ENCODE measurements around the gene XKR3. TPM values are rescaled to one million over a fixed set of nuclear protein-coding genes. Genes with fewer than 3 reads are reported as not detected.

Gene XKR3
- total RNA-seq, 1 donor from 2014 or later: not detected

DNA sequence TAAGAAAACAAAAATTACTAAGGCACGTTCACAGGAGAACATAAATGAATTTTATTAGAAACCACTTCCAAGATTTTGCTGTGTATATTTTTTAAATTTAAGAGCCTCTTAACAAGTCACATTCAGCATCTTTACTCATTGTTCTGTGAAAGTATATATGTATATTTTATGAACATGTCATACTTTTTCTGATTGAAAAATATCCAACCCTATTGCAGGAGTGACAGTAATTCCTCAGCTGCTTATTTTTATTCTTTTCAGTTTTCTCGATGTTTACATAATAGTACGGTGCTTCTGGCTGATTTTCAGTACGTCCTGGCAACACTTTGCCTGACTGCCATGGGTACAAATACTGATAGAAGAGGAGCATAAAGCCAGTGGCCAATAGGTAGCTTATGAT lies 41.8 kb downstream of the XKR3 start:
- no peak overlapping the region for H3K27ac Mint-ChIP-seq
- TF ChIP-seq, protein P1, sequence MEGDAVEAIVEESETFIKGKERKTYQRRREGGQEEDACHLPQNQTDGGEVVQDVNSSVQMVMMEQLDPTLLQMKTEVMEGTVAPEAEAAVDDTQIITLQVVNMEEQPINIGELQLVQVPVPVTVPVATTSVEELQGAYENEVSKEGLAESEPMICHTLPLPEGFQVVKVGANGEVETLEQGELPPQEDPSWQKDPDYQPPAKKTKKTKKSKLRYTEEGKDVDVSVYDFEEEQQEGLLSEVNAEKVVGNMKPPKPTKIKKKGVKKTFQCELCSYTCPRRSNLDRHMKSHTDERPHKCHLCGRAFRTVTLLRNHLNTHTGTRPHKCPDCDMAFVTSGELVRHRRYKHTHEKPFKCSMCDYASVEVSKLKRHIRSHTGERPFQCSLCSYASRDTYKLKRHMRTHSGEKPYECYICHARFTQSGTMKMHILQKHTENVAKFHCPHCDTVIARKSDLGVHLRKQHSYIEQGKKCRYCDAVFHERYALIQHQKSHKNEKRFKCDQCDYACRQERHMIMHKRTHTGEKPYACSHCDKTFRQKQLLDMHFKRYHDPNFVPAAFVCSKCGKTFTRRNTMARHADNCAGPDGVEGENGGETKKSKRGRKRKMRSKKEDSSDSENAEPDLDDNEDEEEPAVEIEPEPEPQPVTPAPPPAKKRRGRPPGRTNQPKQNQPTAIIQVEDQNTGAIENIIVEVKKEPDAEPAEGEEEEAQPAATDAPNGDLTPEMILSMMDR (IDR thresholded peaks at IDR 0.05; ENCODE audit: unreplicated experiment): no peak
- no peaks in the 10 kb centered on the region for H3K9me3 Mint-ChIP-seq (ENCODE audit: low read depth)
- peaks cover 2% of the 10 kb centered on the region for H3K4me1 Mint-ChIP-seq (ENCODE audit: low read depth)
- no peaks in the 10 kb centered on the region for H3K27me3 Mint-ChIP-seq
- no peak for DNase-seq (ENCODE audit: low spot score, unreplicated experiment)
- no peaks in the 10 kb centered on the region for H3K36me3 Mint-ChIP-seq (ENCODE audit: insufficient read depth)
- no peak overlapping the region for H3K4me3 Mint-ChIP-seq (ENCODE audit: low read depth)

DNA sequence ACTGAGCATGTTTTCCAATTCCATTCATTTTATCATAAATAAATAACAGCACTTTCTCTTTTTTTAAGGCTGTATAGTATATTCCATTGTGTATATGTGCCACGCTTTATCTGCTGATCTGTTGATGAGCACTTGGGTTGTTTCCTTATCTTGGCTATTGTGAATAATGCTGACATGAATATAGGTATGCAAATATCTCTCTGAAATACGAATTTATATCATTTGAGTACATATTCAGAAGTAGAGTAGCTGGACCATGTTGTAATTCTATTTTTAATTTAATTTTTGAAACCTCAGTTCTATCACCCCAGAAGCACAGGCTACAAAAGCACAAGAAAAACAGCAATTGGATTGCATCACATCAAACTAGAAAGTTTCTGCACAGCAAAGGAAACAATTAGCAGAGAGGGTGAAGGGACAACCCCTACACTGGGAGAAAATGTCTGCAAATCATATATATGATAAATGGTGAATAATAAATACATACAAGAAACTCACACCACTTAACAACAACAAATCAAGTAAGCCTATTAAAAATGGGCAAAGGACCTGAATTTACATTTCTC lies 43.4 kb downstream of the XKR3 start:
- no peak overlapping the region for H3K27ac Mint-ChIP-seq
- no peaks in the 10 kb centered on the region for H3K9me3 Mint-ChIP-seq (ENCODE audit: low read depth)
- no peak overlapping the region for H3K4me3 Mint-ChIP-seq (ENCODE audit: low read depth)
- no peaks in the 10 kb centered on the region for H3K4me1 Mint-ChIP-seq (ENCODE audit: low read depth)
- TF ChIP-seq, protein P1 (IDR thresholded peaks at IDR 0.05; ENCODE audit: unreplicated experiment): no peak
- DNase-seq (ENCODE audit: low spot score, unreplicated experiment): no peak
- no peaks in the 10 kb centered on the region for H3K27me3 Mint-ChIP-seq
- no peaks in the 10 kb centered on the region for H3K36me3 Mint-ChIP-seq (ENCODE audit: insufficient read depth)

DNA sequence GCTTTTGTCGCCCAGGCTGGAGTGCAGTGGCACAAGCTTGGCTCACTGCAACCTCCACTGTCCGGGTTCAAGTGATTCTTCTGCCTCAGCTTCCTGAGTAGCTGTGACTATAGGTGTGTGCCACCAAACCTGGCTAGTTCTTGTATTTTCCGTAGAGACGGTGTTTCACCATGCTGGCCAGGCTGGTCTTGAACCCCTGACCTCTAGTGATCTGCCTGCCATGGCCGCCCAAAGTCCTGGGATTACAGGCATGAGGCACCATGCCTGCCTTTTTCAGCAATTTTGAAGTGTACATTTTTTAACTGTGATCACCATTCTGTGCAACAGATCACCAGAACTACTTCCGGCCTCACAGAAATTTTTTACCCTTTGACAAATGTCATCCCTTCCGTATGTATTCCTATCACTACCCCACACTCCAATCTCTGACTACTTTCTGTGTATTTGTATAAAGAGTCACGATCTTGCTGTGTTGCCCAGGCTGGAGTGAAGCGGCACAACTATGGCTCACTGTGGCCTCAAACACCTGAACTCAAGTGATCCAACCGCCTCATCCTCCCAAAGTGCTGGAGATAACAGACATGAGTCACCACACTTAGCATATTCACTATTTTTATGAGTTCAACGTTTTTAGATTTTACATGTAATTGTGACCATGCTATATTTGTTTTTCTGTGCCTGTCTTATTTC lies 44.0 kb downstream of the XKR3 start:
- DNase-seq (ENCODE audit: low spot score, unreplicated experiment): no peak
- Mint-ChIP-seq H3K9me3 (ENCODE audit: low read depth) (no peaks in the 10 kb centered on the region), H3K36me3 (ENCODE audit: insufficient read depth) (no peaks in the 10 kb centered on the region), H3K27ac (no peak overlapping the region), H3K27me3 (no peaks in the 10 kb centered on the region), H3K4me1 (ENCODE audit: low read depth) (no peaks in the 10 kb centered on the region), H3K4me3 (ENCODE audit: low read depth) (no peak overlapping the region)
- TF ChIP-seq, protein P1 (IDR thresholded peaks at IDR 0.05; ENCODE audit: unreplicated experiment): no peak

DNA sequence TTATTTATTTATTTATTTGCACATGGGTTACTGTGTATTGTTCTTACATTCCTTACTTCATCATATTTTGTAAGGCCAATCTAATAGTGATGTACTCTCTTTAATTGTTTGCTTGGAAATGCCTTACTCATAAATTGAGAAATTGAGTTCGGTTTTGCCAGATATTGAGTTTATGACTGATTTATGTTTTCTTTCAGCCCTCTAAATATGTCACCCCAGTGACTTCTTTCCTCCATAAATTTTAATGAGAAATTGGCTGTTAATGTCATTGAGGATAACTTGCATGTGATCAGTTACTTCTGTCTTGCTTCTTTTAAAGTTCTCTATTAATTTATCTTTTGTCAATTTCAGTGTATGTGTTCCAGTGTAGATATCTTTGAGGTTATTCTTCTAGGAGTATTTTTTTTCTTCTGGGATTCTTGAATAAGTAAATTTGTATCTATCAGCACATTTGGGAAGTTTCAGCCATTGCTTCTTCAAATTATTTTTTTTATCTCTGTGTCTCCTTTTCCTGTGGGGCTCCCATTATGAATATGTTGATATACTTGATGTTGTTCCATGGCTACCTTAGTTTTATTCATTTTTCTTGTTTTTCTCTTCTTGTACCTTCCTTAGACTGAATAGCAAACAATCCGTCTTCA lies 47.8 kb downstream of the XKR3 start:
- H3K4me3 Mint-ChIP-seq (ENCODE audit: low read depth): no peak overlapping the region
- no peak overlapping the region for H3K27ac Mint-ChIP-seq
- no peaks in the 10 kb centered on the region for H3K36me3 Mint-ChIP-seq (ENCODE audit: insufficient read depth)
- no peaks in the 10 kb centered on the region for H3K9me3 Mint-ChIP-seq (ENCODE audit: low read depth)
- TF ChIP-seq, protein P1 (IDR thresholded peaks at IDR 0.05; ENCODE audit: unreplicated experiment): no peak
- no peak for DNase-seq (ENCODE audit: low spot score, unreplicated experiment)
- no peaks in the 10 kb centered on the region for H3K27me3 Mint-ChIP-seq
- H3K4me1 Mint-ChIP-seq (ENCODE audit: low read depth): no peaks in the 10 kb centered on the region

- H3K27me3 Mint-ChIP-seq: no peaks in the 10 kb centered on the region
- TF ChIP-seq, protein P1 (IDR thresholded peaks at IDR 0.05; ENCODE audit: unreplicated experiment): no peak
- no peaks in the 10 kb centered on the region for H3K9me3 Mint-ChIP-seq (ENCODE audit: low read depth)
- no peak overlapping the region for H3K27ac Mint-ChIP-seq
- no peak for DNase-seq (ENCODE audit: low spot score, unreplicated experiment)
- H3K36me3 Mint-ChIP-seq (ENCODE audit: insufficient read depth): no peaks in the 10 kb centered on the region
- no peaks in the 10 kb centered on the region for H3K4me1 Mint-ChIP-seq (ENCODE audit: low read depth)
- no peak overlapping the region for H3K4me3 Mint-ChIP-seq (ENCODE audit: low read depth)
These were observed 49.1 kb downstream of the XKR3 start for GRCh38 chr22:16776080-16776479.
